T-helper 1 cell treated with Interleukin-12 subunit alpha and Interleukin-12 subunit beta and Interleukin-4 antibody, amounts not matched to agents 30 ng/mL and 1 ng/mL, for 36 hours (primary cell): ENCODE results near the gene PDXP. TPM values are rescaled to one million over a fixed set of nuclear protein-coding genes. Genes with fewer than 3 reads are reported as not detected.

Source experiments
- intact Hi-C: fragments of 100-400 bp; cut with micrococcal nuclease; formaldehyde crosslinking; loops from one replicate; pipeline ENCODE4 v1.15.1; 2024
- total RNA-seq: library from RNA; stranded (reverse); gene quantifications from 2 replicates; pipeline ENCODE4 v1.2.3, GENCODE V29; 2022

Gene PDXP
- total RNA-seq, 1 donor from 2014 or later: 20.6 TPM

DNA sequence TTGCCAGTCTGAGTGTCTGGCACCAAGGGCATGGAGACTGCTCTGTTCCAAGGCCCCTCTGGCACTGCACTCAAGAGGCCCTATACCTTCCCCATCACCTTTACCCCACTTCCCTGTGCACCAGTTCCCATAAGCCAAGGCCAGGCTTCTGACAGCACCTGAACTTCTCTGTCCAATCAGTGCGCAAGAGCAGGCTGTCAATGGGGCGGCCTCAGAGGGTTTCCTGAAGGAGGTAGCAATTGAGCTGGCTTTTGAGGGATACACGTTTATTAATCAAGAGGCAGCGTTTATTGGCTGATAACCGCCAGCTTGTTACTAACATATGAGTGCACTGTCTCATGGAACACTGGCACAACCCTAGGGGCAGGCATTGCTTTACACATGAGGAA is 17.0 kb upstream of the PDXP start:
- intact Hi-C loops: no loop called here

GRCh38 chr22:37643225-37643847 is 15.2 kb upstream of the PDXP start:
- intact Hi-C loops: loop anchor here (1.0 kb wide), 5 partner anchors 15 to 43 kb away; partner anchors contain the start of genes NOL12 and PDXP

DNA sequence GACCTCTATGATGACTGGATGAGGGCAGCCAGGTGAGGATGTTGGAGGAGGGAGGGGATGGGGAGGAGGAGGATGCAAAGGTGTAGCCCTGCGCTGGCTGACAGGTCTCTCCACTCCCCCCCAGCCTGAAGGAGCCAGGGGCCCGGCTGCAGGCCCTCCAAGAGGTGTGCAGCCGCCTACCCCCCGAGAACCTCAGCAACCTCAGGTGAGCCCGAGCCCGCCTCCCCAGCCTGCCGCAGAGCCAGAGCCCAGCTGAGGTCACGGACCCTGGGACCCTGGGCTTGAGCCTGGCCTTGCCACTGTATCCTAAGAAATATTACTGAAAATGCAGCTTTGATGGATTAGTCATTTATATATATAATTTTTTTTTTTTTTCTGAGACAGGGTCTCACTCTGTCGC is 11.2 kb upstream of the PDXP start:
- intact Hi-C loops: no loop called here

DNA sequence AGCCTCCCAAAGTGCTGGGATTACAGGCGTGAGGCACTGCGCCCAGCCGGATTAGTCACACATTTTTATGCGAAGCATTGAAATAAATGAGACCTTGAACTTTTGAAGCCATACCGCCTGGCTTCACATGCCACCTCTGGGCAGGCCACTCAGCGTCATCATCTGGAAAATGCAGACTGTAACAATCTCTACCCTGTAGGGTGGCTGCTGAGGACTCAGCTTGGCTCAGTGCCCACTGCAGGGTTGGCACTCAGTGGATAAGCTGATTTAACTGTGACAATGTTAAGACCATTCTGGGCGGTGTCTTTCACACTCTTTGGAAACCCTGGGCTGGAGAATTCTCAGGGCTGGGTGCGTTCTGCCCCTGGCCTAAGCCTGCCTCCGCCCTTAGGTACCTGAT is 10.6 kb upstream of the PDXP start:
- intact Hi-C loops: no loop called here

DNA sequence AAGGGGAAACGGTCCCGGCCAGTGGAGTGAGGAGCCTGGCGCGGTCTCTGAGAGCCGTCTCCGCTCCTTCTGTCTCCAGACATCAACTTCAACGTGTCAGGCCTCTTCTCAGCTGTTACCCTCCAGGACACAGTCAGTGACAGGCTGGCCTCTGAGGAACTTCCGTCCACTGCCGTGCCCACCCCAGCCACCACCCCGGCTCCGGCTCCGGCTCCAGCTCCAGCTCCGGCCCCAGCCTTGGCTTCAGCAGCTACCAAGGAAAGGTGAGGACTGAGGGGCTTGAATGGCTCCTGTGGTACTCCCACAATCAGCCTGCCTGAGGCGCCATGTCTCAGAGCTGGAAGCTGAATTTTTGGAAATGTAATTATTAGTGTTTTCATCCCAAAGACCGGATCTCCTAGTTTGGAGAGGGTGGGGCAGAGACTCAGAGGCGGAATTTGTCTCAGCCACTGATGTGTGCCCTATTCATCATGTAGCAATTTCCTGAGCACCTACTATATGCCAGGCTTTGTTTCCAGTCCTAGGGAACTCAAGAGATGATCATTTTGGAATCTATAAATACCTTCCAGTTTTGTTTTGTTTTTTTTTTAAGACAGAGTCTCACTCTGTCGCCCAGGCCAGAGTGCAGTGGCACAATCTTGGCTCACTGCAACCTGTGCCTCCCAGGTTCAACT is 7.9 kb upstream of the PDXP start:
- intact Hi-C loops: loop anchor here (10.0 kb wide), 1 partner anchor 854 kb away; the partner anchor contains the start of gene DDX17

DNA sequence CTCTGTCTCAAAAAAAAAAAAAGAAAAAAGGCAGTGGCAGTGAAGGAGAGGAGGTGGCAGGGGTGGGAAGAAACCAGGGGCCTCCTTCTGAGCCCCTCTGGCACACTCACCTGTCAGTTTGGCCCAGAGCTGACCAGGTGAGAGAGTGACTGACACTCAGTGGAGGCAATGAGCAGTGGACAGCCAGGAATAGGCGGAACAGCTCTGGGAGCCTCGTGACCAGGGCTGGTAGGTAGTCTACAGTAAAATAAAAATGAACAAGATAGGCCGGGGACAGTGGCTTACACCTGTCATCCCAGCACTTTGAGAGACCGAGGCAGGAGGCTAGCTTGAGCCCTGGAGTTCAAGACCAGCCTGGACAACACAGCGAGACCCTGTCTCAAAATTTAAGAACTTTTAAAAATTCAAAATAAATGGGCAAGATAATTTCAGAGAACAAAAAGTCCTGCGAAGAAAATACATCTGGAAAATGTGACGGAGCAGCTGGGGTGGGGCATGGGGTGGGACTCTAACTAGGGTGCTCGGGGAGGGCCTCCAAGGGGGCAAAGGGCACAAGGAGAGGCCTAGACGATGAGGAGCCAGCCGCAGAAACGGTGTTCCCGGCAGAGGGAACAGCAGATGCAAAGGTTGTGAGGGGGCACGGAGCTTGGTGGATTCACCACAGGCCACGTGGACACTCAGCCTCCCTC is 3.8 kb upstream of the PDXP start:
- intact Hi-C loops: loop anchor here (10.0 kb wide), 1 partner anchor 850 kb away; the partner anchor contains the start of gene DDX17

DNA sequence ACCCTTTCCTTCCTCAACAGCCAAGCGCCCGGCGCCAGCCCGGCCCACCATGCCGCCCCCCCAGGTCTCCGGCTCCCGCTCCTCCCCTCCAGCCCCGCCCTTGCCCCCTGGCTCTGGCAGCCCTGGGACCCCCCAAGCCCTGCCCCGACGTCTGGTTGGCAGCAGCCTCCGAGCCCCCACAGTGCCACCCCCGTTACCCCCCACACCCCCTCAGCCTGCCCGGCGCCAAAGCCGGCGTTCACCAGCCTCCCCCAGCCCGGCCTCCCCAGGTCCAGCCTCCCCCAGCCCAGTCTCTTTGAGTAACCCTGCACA is 3.3 kb upstream of the PDXP start:
- intact Hi-C loops: loop anchor here (10.0 kb wide), 1 partner anchor 850 kb away; the partner anchor contains the start of gene DDX17

- intact Hi-C loops: loop anchor here (10.0 kb wide), 1 partner anchor 848 kb away; the partner anchor contains the start of gene DDX17
Observed at GRCh38 chr22:37656583-37656982, 1.9 kb upstream of the PDXP start.

GRCh38 chr22:37657590-37658132 is 862 bp upstream of the PDXP start:
- intact Hi-C loops: loop anchor here (1.0 to 10.0 kb wide), 7 partner anchors 14 to 847 kb away; partner anchors contain the start of genes DDX17 and GGA1

GRCh38 chr22:37659066-37659896 is 758 bp downstream of the PDXP start:
- intact Hi-C loops: loop anchor here (10.0 kb wide), 1 partner anchor 846 kb away; the partner anchor contains the start of gene DDX17

DNA sequence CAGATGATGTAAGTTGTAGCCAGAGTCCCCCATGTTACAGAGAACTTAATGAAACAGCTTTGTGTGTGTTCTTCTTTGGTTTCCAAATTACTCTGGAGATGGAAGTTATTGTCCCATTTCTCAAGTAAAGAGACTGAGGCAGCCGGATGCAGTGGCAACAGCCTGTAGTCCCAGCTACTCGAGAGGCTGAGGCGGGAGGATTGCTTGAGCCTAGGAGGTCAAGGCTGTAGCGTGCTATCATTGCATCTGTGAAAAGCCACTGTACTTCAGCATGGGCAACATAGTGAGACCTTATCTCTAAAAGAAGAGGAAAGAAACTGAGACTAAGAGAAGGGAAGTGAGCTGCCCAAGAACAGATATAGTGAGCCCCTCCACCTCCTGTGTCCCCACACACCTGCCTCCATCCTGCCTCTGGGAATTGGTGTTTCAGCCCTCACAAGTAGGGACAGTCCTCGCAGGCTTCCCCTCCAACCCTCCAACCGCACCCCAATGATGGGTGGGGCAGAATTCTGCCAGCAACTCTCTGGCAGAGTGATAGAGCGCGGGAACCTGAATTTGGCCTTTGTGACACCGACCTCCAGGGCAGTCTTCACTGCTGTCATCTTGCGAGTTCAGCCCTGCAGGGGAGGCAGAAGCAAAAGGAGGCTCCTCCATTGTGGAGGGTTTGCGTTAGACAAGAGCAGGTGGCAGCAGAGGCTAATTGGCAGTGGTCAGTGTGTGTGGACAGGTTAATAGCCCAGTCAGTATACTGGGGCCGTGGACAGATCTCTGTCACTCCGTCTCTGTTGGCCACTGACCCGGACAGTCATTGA is 1.6 kb downstream of the PDXP start:
- intact Hi-C loops: loop anchor here (10.0 kb wide), 1 partner anchor 845 kb away; the partner anchor contains the start of gene DDX17

DNA sequence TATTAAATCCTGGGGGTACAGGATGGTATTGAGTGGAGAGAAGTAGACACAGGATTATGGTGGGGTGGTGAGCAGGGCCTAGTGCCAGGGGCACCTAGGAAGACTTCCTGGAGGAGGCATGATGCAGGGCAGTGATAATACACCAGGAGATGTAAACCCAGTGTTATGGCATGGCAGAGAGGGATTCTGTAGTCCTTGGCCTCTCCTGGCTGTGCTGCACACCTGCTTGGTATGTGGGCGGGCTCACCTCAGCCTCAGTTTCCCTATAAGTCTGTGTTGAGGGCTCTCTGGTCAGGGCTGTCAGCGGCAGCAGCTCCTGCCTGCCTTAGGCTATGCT is 2.2 kb downstream of the PDXP start:
- intact Hi-C loops: loop anchor here (1.0 kb wide), 1 partner anchor 21 kb away; no protein-coding TSS in a partner anchor

- intact Hi-C loops: loop anchor here (1.0 kb wide), 1 partner anchor 20 kb away; no protein-coding TSS in a partner anchor
Observed at GRCh38 chr22:37661160-37661924, 2.8 kb downstream of the PDXP start.

DNA sequence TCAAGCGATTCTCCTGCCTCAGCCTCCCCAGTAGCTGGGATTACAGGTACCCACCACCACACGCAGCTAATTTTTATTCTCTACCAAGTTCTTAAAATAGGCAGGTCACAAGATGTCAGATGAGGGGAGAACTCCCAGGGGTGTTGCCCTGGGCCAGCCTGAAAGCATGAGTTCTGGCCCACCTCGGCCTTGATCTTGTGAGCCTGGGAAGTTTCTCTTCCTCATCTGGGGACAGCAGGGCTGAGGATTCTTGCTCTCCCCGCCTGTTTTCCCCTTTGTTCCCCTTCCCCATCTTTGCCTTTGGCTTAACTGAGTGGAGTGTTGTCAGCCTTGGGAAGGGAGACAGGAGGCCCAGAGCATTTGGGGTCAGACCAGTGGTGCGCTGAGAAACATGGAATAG is 3.5 kb downstream of the PDXP start:
- intact Hi-C loops: no loop called here

GRCh38 chr22:37663521-37664140 is 5.1 kb downstream of the PDXP start:
- intact Hi-C loops: no loop called here

DNA sequence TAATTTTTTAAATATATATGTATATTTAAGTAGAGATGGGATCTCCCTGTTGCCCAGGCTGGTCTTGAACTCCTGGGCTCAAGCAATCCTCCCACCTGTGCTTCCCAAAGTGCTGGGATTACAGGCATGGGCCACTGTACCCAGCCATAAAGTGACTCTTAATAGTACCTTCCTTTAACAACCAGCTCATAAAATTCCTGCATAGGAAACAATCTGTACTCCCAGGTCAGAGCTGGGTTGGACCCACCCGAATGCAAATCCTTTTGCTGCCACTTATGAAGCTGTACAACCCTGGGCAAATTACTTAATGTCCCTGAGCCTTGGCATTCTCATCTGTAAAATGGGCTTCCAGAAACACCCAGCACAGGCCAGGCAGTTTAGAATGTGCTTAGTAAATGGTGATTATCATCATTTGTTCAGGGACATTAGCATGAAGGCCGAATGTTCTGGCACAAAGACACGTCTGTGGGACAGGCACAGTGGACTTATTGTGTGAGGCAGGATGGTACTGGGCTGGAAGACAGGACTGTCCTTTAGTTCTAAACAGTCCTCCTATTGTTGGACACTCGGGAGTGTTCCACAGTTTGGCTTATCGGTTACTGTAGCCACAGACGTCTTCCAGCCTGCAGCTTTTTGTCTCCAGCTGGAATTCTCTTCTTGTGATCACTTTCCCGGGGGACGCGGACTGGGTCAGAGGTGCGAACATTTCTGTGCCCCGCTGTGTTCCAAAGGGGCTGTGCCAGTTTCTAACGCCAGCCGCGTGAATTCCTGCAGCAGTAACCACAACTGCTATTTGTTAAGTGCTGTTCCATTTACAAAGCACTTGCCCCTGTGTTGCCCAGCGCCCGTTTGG is 6.0 kb downstream of the PDXP start:
- intact Hi-C loops: no loop called here

GRCh38 chr22:37665487-37665886 is 7.0 kb downstream of the PDXP start:
- intact Hi-C loops: no loop called here

DNA sequence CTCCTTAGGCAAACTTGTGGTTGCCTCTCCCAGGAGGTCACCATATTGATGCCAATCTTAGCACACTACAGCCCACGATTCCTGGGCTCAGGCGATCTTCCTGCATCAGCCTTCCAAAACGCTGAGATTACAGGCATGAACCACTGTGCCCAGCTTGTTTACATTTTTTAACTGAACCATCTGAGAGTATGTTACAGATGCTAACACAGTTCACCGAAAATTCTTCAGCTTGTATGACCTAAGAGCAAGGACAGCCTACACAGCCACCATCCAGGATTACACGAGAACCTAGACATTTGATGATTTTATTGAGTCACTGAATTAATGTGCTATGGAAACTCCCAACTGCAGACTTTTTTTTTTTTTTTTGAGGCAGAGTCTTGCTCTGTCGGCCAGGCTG is 11.1 kb downstream of the PDXP start:
- intact Hi-C loops: no loop called here
